Neutrophil (primary cell): ENCODE results near the gene SLC16A13.

ENCODE experiments used
- H3K27ac ChIP-seq: fragments of 200-600 bp; sonication (generic); 2 replicates; pipeline ENCODE4 v1.5.1; 2016; ENCODE audit warnings: mild to moderate bottlenecking, moderate library complexity
- H3K27me3 ChIP-seq: fragments of 200-600 bp; sonication (generic); 2 replicates; pipeline ENCODE4 v1.6.0; 2016; ENCODE audit warnings: mild to moderate bottlenecking
- H3K36me3 ChIP-seq: fragments of 200-600 bp; sonication (generic); 2 replicates; pipeline ENCODE4 v1.5.1; 2017
- H3K4me1 ChIP-seq, 2 experiments: fragments of 200-600 bp in 1 of 2; sonication (generic) in 1 of 2; 1 replicate in 1 of 2; 2 replicates in 1 of 2; pipeline versions ENCODE4 v1.5.1 to v1.6.1; 2013 to 2016; ENCODE audit warnings: low read depth in 1 of 2, low read length in 1 of 2, mild to moderate bottlenecking in 1 of 2, moderate library complexity in 1 of 2; ENCODE audit not compliant: control insufficient read depth in 1 of 2, insufficient read depth in 1 of 2
- H3K4me3 ChIP-seq, 2 experiments: fragments of 200-600 bp in 1 of 2; sonication (generic) in 1 of 2; 1 replicate in 1 of 2; 2 replicates in 1 of 2; pipeline ENCODE4 v1.5.1; 2013 to 2016; ENCODE audit warnings: low read depth in 1 of 2, low read length in 1 of 2, mild to moderate bottlenecking in 1 of 2, moderate library complexity in 1 of 2
- H3K9me3 ChIP-seq: fragments of 200-600 bp; sonication (generic); 2 replicates; pipeline ENCODE4 v1.5.1; 2016
- CTCF ChIP-seq: fragments of 200-600 bp; sonication (generic); IDR thresholded peaks from 2 replicates; pipeline ENCODE4 v1.5.1; 2016; ENCODE audit warnings: antibody characterized with exemption

Gene SLC16A13

GRCh38 chr17:7029096-7029495, 6.7 kb upstream of the SLC16A13 start:
- TF ChIP-seq CTCF, result no peak
- no peak overlapping the region for H3K27ac ChIP-seq
- H3K4me3 ChIP-seq, result no peak overlapping the region
- H3K9me3 ChIP-seq, result no peaks in the 10 kb centered on the region
- peaks cover 8 to 9% of the 10 kb centered on the region in 2 experiments for H3K4me1 ChIP-seq
- no peaks in the 10 kb centered on the region for H3K36me3 ChIP-seq
- peaks cover 2% of the 10 kb centered on the region for H3K27me3 ChIP-seq

- H3K4me1 ChIP-seq, result peaks cover 8 to 9% of the 10 kb centered on the region in 2 experiments
- no peak overlapping the region for H3K27ac ChIP-seq
- no peaks in the 10 kb centered on the region for H3K27me3 ChIP-seq
- H3K9me3 ChIP-seq, result no peaks in the 10 kb centered on the region
- no peaks in the 10 kb centered on the region for H3K36me3 ChIP-seq
- no peak for TF ChIP-seq CTCF
- no peak overlapping the region for H3K4me3 ChIP-seq
Measured at GRCh38 chr17:7029659-7030058, 6.2 kb upstream of the SLC16A13 start.

- Histone ChIP-seq H3K27ac (peak overlapping the region; percentile 90), H3K36me3 (no peaks in the 10 kb centered on the region), H3K27me3 (peaks cover 10% of the 10 kb centered on the region), H3K9me3 (no peaks in the 10 kb centered on the region), H3K4me1 (peaks cover 19% of the 10 kb centered on the region in 2 experiments), H3K4me3 (peak overlapping the region; percentile 77 to 89)
- no peak for TF ChIP-seq CTCF
Measured at GRCh38 chr17:7034955-7035590, 742 bp upstream of the SLC16A13 start.

GRCh38 chr17:7038025-7038862, 2.4 kb downstream of the SLC16A13 start:
- peaks cover 25 to 31% of the 10 kb centered on the region in 2 experiments for H3K4me1 ChIP-seq
- TF ChIP-seq CTCF, result no peak

GRCh38 chr17:7039832-7040231, 4.0 kb downstream of the SLC16A13 start:
- Histone ChIP-seq H3K36me3 (no peaks in the 10 kb centered on the region), H3K4me1 (peaks cover 32 to 38% of the 10 kb centered on the region in 2 experiments), H3K27ac (no peak overlapping the region), H3K4me3 (no peak overlapping the region), H3K9me3 (no peaks in the 10 kb centered on the region), H3K27me3 (peaks cover 55% of the 10 kb centered on the region)
- TF ChIP-seq CTCF, result no peak

More at GRCh38 chr17:7038025-7038862, 2.4 kb downstream of the SLC16A13 start:
- Histone ChIP-seq H3K4me3 (no peak overlapping the region), H3K36me3 (no peaks in the 10 kb centered on the region), H3K9me3 (no peaks in the 10 kb centered on the region), H3K27ac (no peak overlapping the region), H3K27me3 (peaks cover 40% of the 10 kb centered on the region)
